NCI-H748 (cell line): Measurements from ENCODE around the gene YIF1B.
"Not testable (repeated sequence)": the region's sequence is repeated elsewhere in the genome, so short reads cannot be mapped to it uniquely, and the experiment has no call there.

Experiments
- DNase-seq: peaks from one replicate; lab custom pipeline; 2025; ENCODE audit not compliant: unreplicated experiment; lab: John Stamatoyannopoulos, UW

YIF1B gene

GRCh38 chr19:38277969-38278680 lies 37.6 kb downstream of the YIF1B start:
- no peak for DNase-seq

- no peak for DNase-seq
These were observed 38.2 kb downstream of the YIF1B start for GRCh38 chr19:38277549-38277948.

- no peak for DNase-seq
These were observed 38.7 kb downstream of the YIF1B start for GRCh38 chr19:38276942-38277517.

GRCh38 chr19:38274739-38275138 lies 41.0 kb downstream of the YIF1B start:
- DNase-seq, result no peak

- no peak for DNase-seq
These were observed 42.2 kb downstream of the YIF1B start for GRCh38 chr19:38273499-38273898.

GRCh38 chr19:38270587-38271167 lies 45.1 kb downstream of the YIF1B start:
- DNase-seq, result no peak

GRCh38 chr19:38268539-38268938 lies 47.2 kb downstream of the YIF1B start:
- no peak for DNase-seq

- DNase-seq, result no peak
These were observed 47.8 kb downstream of the YIF1B start for GRCh38 chr19:38267761-38268483.

- DNase-seq, result no peak
These were observed 48.7 kb downstream of the YIF1B start for GRCh38 chr19:38266981-38267597.

- DNase-seq, result no peak
These were observed 49.8 kb downstream of the YIF1B start for GRCh38 chr19:38265921-38266429.

- DNase-seq, result peak; percentile 52
These were observed 50.4 kb downstream of the YIF1B start for GRCh38 chr19:38265213-38265861.

GRCh38 chr19:38264486-38265212 lies 51.1 kb downstream of the YIF1B start, which contains the start of gene SPINT2:
TSS of gene SPINT2 (plus strand) at chr19:38264573. CDS start at chr19:38264893, 320 bp downstream.
- DNase-seq, result peak; percentile 99

- no peak for DNase-seq
These were observed 51.9 kb downstream of the YIF1B start for GRCh38 chr19:38263689-38264485.

- DNase-seq, result no peak
These were observed 53.0 kb downstream of the YIF1B start for GRCh38 chr19:38262585-38263268.

- not testable (repeated sequence) for DNase-seq
These were observed 53.8 kb downstream of the YIF1B start for GRCh38 chr19:38261942-38262341.

- DNase-seq, result peak; percentile 43
These were observed 60.2 kb downstream of the YIF1B start for GRCh38 chr19:38255383-38256014.

- no peak for DNase-seq
These were observed 62.0 kb downstream of the YIF1B start for GRCh38 chr19:38253788-38254187.
